ENCODE data around the gene RTBDN.
A peak's percentile ranks its signal among the peaks of the same experiment; 100 is the strongest.

DNA sequence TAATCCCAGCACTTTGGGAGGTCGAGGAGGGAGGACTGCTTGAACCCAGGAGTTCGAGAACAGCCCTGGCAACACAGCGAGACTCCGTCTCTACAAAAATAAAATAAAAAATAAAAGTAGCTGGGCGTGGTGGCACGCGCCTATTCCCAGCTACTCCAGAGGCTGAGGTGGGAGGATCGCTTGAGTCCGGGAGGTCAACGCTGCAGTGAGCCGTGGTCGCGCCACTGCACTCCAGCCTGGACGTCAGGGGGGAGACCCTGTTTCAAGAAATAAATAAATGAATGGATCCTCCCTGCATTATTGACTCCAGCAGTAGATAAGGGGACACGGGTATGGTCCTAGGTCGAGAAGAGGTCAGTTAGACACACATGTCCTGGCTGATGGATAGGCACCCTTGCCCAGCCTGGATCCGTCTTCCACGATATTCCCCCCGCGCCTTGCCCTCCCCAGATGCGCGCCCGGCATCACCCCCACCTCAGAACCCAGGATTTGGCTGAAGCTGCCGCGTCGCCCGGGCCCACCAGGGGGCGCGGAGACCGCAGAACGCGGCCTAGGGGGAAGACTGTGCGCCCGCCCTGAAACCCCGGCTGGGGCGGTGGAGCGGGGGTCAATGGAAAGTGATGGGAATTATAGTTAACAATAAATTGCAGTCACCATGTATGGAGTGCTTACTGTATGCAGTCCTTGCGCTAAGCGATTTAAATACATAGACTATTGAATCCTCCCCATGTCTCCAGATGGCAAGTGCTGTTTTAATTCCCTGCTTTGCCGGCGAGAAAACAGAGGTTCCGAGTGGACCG lies 57.0 kb downstream of the RTBDN start:
- TF ChIP-seq CTCF (IDR thresholded peaks at IDR 0.05): peak; percentile 95 to 99 (median 98)
- TF ChIP-seq POLR2AphosphoS5 (IDR thresholded peaks at IDR 0.05): peak; percentile 19 to 66 (median 49)

All from transverse colon (tissue), 4 donors.